Mesenchymal stem cell (in vitro differentiated cells and primary cell): ENCODE results near the gene CLMN.

Source experiments
- DNase-seq: peaks from one replicate; pipeline ENCODE4 v3.0.0-alpha.2; 2013
- H2AFZ ChIP-seq: one replicate; pipeline ENCODE4 v1.6.1; 2013; ENCODE audit warnings: low read depth, mild to moderate bottlenecking, control low read depth, inconsistent platforms, low read length, moderate library complexity
- H2AK5ac ChIP-seq: 2 replicates; pipeline ENCODE4 v1.6.1; 2013; ENCODE audit warnings: low read length, moderate library complexity, mild to moderate bottlenecking, inconsistent platforms; ENCODE audit not compliant: severe bottlenecking
- H2BK120ac ChIP-seq: one replicate; pipeline ENCODE4 v1.6.1; 2013; ENCODE audit warnings: low read depth, mild to moderate bottlenecking, inconsistent platforms, low read length, moderate library complexity
- H2BK12ac ChIP-seq, 2 experiments: one replicate each; pipeline ENCODE4 v1.6.1; 2013; ENCODE audit warnings: inconsistent platforms in 2 of 2, low read length in 2 of 2, mild to moderate bottlenecking in 2 of 2, moderate library complexity in 2 of 2, control low read depth in 1 of 2
- H2BK15ac ChIP-seq: one replicate; pipeline ENCODE4 v1.6.1; 2013; ENCODE audit warnings: mild to moderate bottlenecking, low read depth, inconsistent platforms; ENCODE audit not compliant: poor library complexity, severe bottlenecking
- H2BK5ac ChIP-seq: 2 replicates; pipeline ENCODE4 v1.6.1; 2013; ENCODE audit warnings: low read depth, mild to moderate bottlenecking, low read length, control low read depth, inconsistent platforms; ENCODE audit not compliant: poor library complexity, severe bottlenecking
- H3K14ac ChIP-seq, 2 experiments: one replicate each; pipeline ENCODE4 v1.6.1; 2013; ENCODE audit warnings: inconsistent platforms in 2 of 2, low read length in 2 of 2, control low read depth in 1 of 2, mild to moderate bottlenecking in 1 of 2, moderate library complexity in 1 of 2
- H3K18ac ChIP-seq, 2 experiments: one replicate each; pipeline ENCODE4 v1.6.1; 2013; ENCODE audit warnings: inconsistent platforms in 2 of 2, low read length in 2 of 2, control low read depth in 1 of 2, low read depth in 1 of 2, mild to moderate bottlenecking in 1 of 2
- H3K23ac ChIP-seq, 2 experiments: one replicate each; pipeline ENCODE4 v1.6.1; 2013; ENCODE audit warnings: inconsistent platforms in 2 of 2, low read length in 2 of 2, mild to moderate bottlenecking in 2 of 2, moderate library complexity in 2 of 2, control low read depth in 1 of 2
- H3K27ac ChIP-seq: 2 replicates; pipeline ENCODE4 v1.5.1; 2013; ENCODE audit warnings: mild to moderate bottlenecking, moderate library complexity, low read length, control low read depth, inconsistent platforms; ENCODE audit not compliant: poor library complexity, severe bottlenecking
- H3K27me3 ChIP-seq, 2 experiments: 2 replicates each; pipeline versions ENCODE4 v1.6.1 to v1.7.0; 2013; ENCODE audit warnings: low read length in 2 of 2, mild to moderate bottlenecking in 2 of 2, moderate library complexity in 2 of 2, control low read depth in 1 of 2, inconsistent platforms in 1 of 2; ENCODE audit not compliant: control insufficient read depth in 1 of 2, insufficient read depth in 1 of 2
- H3K36me3 ChIP-seq, 2 experiments: 2 replicates each; pipeline versions ENCODE4 v1.6.1 to v1.7.0; 2013; ENCODE audit warnings: low read length in 2 of 2, control low read depth in 1 of 2, inconsistent platforms in 1 of 2, low read depth in 1 of 2, mild to moderate bottlenecking in 1 of 2; ENCODE audit not compliant: insufficient read depth in 2 of 2, control insufficient read depth in 1 of 2
- H3K4ac ChIP-seq, 2 experiments: one replicate each; pipeline ENCODE4 v1.6.1; 2013; ENCODE audit warnings: inconsistent platforms in 2 of 2, low read length in 2 of 2, mild to moderate bottlenecking in 2 of 2, moderate library complexity in 2 of 2, control low read depth in 1 of 2, low read depth in 1 of 2
- H3K4me1 ChIP-seq: 2 replicates; pipeline ENCODE4 v1.6.1; 2013; ENCODE audit warnings: low read depth, low read length, control low read depth; ENCODE audit not compliant: control insufficient read depth, insufficient read depth
- H3K4me2 ChIP-seq: 2 replicates; pipeline ENCODE4 v1.6.1; 2013; ENCODE audit warnings: low read length, mild to moderate bottlenecking, inconsistent platforms; ENCODE audit not compliant: poor library complexity, severe bottlenecking
- H3K4me3 ChIP-seq, 2 experiments: 2 replicates each; pipeline versions ENCODE4 v1.5.1 to v1.7.0; 2013; ENCODE audit warnings: low read length in 2 of 2, mild to moderate bottlenecking in 2 of 2, control low read depth in 1 of 2, low read depth in 1 of 2; ENCODE audit not compliant: insufficient read depth in 1 of 2
- H3K79me1 ChIP-seq: replicated peaks from 2 replicates; pipeline ENCODE4 v1.6.1; 2013; ENCODE audit warnings: mild to moderate bottlenecking, control low read depth, low read length, inconsistent platforms; ENCODE audit not compliant: poor library complexity, severe bottlenecking
- H3K9ac ChIP-seq: 2 replicates; pipeline ENCODE4 v1.7.0; 2013; ENCODE audit warnings: mild to moderate bottlenecking, low read length, moderate library complexity
- H3K9me3 ChIP-seq: 2 replicates; pipeline ENCODE4 v1.7.0; 2013; ENCODE audit warnings: mild to moderate bottlenecking, low read length; ENCODE audit not compliant: control insufficient read depth
- H4K8ac ChIP-seq: one replicate; pipeline ENCODE4 v1.6.1; 2013; ENCODE audit warnings: inconsistent platforms, mild to moderate bottlenecking, low read length, moderate library complexity
- H4K91ac ChIP-seq: one replicate; pipeline ENCODE4 v1.6.1; 2013; ENCODE audit warnings: mild to moderate bottlenecking, low read length, inconsistent platforms
- WGBS: methylation state at CpG from one replicate; pipeline ENCODE4 v1.1.7; 2013; ENCODE audit warnings: mixed read lengths; 5-methylcytosine and 5-hydroxymethylcytosine counted together

CLMN gene

GRCh38 chr14:95255487-95255886 lies 64.2 kb downstream of the CLMN start:
- Histone ChIP-seq H2AFZ (no peak overlapping the region), H3K9ac (no peak overlapping the region), H2AK5ac (no peak overlapping the region), H4K91ac (no peak overlapping the region), H3K27me3 (peaks cover 0 to 4% of the 10 kb centered on the region in 2 experiments), H3K36me3 (peaks cover 0 to 15% of the 10 kb centered on the region in 2 experiments), H3K18ac (no peak overlapping the region), H2BK15ac (no peak overlapping the region), H2BK5ac (no peak overlapping the region), H4K8ac (no peak overlapping the region), H2BK12ac (peak overlapping the region in 1 of 2 experiments; percentile 6), H3K14ac (no peak overlapping the region), H3K27ac (peak overlapping the region; percentile 51), H2BK120ac (no peak overlapping the region), H3K4me3 (no peak overlapping the region), H3K4me1 (peaks cover 57% of the 10 kb centered on the region), H3K23ac (no peak overlapping the region), H3K79me1 (peaks cover 38% of the 10 kb centered on the region), H3K4me2 (no peak overlapping the region), H3K9me3 (no peaks in the 10 kb centered on the region), H3K4ac (no peak overlapping the region)
- DNase-seq = peak; percentile 65
- 25% methylated on average over 6 of the region's 6 CpGs for WGBS

- no peak overlapping the region for H2BK12ac ChIP-seq
- no peak overlapping the region for H2AFZ ChIP-seq
- H3K4ac ChIP-seq = no peak overlapping the region
- H3K4me1 ChIP-seq = peaks cover 57% of the 10 kb centered on the region
- no peak overlapping the region for H3K14ac ChIP-seq
- H3K23ac ChIP-seq = peak overlapping the region in 1 of 2 experiments; percentile 10
- no peaks in the 10 kb centered on the region for H3K9me3 ChIP-seq
- H2BK15ac ChIP-seq = no peak overlapping the region
- no peak overlapping the region for H3K4me2 ChIP-seq
- no peak for DNase-seq
- no peak overlapping the region for H2BK120ac ChIP-seq
- no peak overlapping the region for H2BK5ac ChIP-seq
- no peak overlapping the region for H4K8ac ChIP-seq
- H3K4me3 ChIP-seq = no peak overlapping the region
- peaks cover 0 to 15% of the 10 kb centered on the region in 2 experiments for H3K36me3 ChIP-seq
- peaks cover 0 to 4% of the 10 kb centered on the region in 2 experiments for H3K27me3 ChIP-seq
- H4K91ac ChIP-seq = no peak overlapping the region
- peaks cover 38% of the 10 kb centered on the region for H3K79me1 ChIP-seq
- no peak overlapping the region for H3K9ac ChIP-seq
- no peak overlapping the region for H3K18ac ChIP-seq
- WGBS = 92% methylated on average over 4 of the region's 4 CpGs
- H3K27ac ChIP-seq = peak overlapping the region; percentile 51
- H2AK5ac ChIP-seq = peak overlapping the region; percentile 64
Observed at GRCh38 chr14:95255013-95255412, 64.7 kb downstream of the CLMN start.

GRCh38 chr14:95254288-95254687 lies 65.4 kb downstream of the CLMN start:
- Histone ChIP-seq H4K8ac (no peak overlapping the region), H3K27ac (no peak overlapping the region), H3K14ac (no peak overlapping the region), H3K4me3 (no peak overlapping the region), H3K9ac (no peak overlapping the region), H3K4me1 (peaks cover 54% of the 10 kb centered on the region), H2BK120ac (no peak overlapping the region), H3K27me3 (peaks cover 0 to 4% of the 10 kb centered on the region in 2 experiments), H2BK5ac (no peak overlapping the region), H4K91ac (no peak overlapping the region), H3K36me3 (peaks cover 0 to 15% of the 10 kb centered on the region in 2 experiments), H3K9me3 (no peaks in the 10 kb centered on the region), H2AK5ac (peak overlapping the region; percentile 33), H2AFZ (no peak overlapping the region), H3K23ac (no peak overlapping the region), H3K4me2 (no peak overlapping the region), H2BK15ac (no peak overlapping the region), H3K4ac (no peak overlapping the region), H2BK12ac (no peak overlapping the region), H3K79me1 (peaks cover 35% of the 10 kb centered on the region), H3K18ac (no peak overlapping the region)
- 97% methylated on average over 9 of the region's 10 CpGs for WGBS
- no peak for DNase-seq

- no peak overlapping the region for H3K4ac ChIP-seq
- peaks cover 47% of the 10 kb centered on the region for H3K4me1 ChIP-seq
- H3K79me1 ChIP-seq = peaks cover 35% of the 10 kb centered on the region
Observed at GRCh38 chr14:95253039-95253630, 66.6 kb downstream of the CLMN start.

More at GRCh38 chr14:95253039-95253630, 66.6 kb downstream of the CLMN start:
- H3K18ac ChIP-seq = peak overlapping the region in 1 of 2 experiments; percentile 57
- H2AFZ ChIP-seq = no peak overlapping the region
- no peak overlapping the region for H3K4me2 ChIP-seq
- H2BK5ac ChIP-seq = no peak overlapping the region
- no peak overlapping the region for H4K91ac ChIP-seq
- no peak overlapping the region for H3K9ac ChIP-seq
- 79% methylated on average over 5 of the region's 6 CpGs for WGBS
- H2BK12ac ChIP-seq = no peak overlapping the region
- H3K14ac ChIP-seq = peak overlapping the region in 1 of 2 experiments; percentile 68
- no peak overlapping the region for H3K23ac ChIP-seq
- H3K36me3 ChIP-seq = peaks cover 0 to 13% of the 10 kb centered on the region in 2 experiments
- H4K8ac ChIP-seq = no peak overlapping the region
- no peak overlapping the region for H2BK120ac ChIP-seq
- no peaks in the 10 kb centered on the region for H3K9me3 ChIP-seq
- H2BK15ac ChIP-seq = no peak overlapping the region
- no peak overlapping the region for H3K4me3 ChIP-seq
- H2AK5ac ChIP-seq = peak overlapping the region; percentile 98
- no peak for DNase-seq
- no peak overlapping the region for H3K27ac ChIP-seq
- peaks cover 0 to 4% of the 10 kb centered on the region in 2 experiments for H3K27me3 ChIP-seq
